Ishikawa (cell line): ENCODE data around the gene IQSEC3.

Experiments used
- CREB1 ChIP-seq: IDR thresholded peaks from 2 replicates; pipeline ENCODE4 v1.6.1; 2012; ENCODE audit warnings: low read depth
- EP300 ChIP-seq: IDR thresholded peaks from 2 replicates; pipeline ENCODE4 v1.6.1; 2012; ENCODE audit warnings: borderline replicate concordance
- RAD21 ChIP-seq: IDR thresholded peaks from 2 replicates; pipeline ENCODE4 v1.6.1; 2012; ENCODE audit warnings: low read depth
- TAF1 ChIP-seq: IDR thresholded peaks from 2 replicates; pipeline ENCODE4 v1.6.1; 2012; ENCODE audit warnings: low read depth, mild to moderate bottlenecking
- TCF12 ChIP-seq: IDR thresholded peaks from 2 replicates; pipeline ENCODE4 v1.6.1; 2012; ENCODE audit warnings: low read depth
- TEAD4 ChIP-seq: IDR thresholded peaks from 2 replicates; pipeline ENCODE4 v1.6.1; 2012
- YY1 ChIP-seq: IDR thresholded peaks from 2 replicates; pipeline ENCODE4 v1.6.1; 2012; ENCODE audit warnings: low read depth
- TF ChIP-seq, protein P1 (sequence below): IDR thresholded peaks from 2 replicates; pipeline ENCODE4 v1.6.1; 2012
- TF ChIP-seq, protein P2 (sequence below): IDR thresholded peaks from 2 replicates; pipeline ENCODE4 v1.6.1; 2012; ENCODE audit warnings: low read depth, mild to moderate bottlenecking

DNA sequence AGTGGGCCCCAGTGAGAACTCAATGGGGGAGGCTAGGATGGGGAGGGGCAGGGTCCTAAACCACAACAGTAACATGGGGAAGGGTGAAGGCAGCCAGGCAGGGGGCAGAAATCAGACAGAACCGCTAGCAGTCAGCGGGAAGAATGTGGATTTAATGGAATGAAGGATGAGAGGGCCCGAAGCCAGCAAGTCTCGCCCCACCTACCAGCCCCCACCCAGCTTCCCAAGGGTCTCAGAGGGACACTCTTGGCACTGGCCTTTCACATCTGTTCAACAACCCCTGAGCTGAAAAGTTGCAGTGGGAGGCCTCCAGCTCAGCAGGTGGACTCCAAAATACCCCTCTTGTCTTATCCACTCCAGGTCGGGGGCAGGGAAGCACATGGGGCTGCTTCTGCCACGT is 153.9 kb downstream of the IQSEC3 start:
- TF ChIP-seq, protein P1, sequence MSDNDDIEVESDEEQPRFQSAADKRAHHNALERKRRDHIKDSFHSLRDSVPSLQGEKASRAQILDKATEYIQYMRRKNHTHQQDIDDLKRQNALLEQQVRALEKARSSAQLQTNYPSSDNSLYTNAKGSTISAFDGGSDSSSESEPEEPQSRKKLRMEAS: no peak
- TF ChIP-seq TAF1 (no peak), TCF12 (no peak), EP300 (no peak), TEAD4 (no peak), RAD21 (no peak), YY1 (no peak), CREB1 (no peak)
- TF ChIP-seq, protein P2, sequence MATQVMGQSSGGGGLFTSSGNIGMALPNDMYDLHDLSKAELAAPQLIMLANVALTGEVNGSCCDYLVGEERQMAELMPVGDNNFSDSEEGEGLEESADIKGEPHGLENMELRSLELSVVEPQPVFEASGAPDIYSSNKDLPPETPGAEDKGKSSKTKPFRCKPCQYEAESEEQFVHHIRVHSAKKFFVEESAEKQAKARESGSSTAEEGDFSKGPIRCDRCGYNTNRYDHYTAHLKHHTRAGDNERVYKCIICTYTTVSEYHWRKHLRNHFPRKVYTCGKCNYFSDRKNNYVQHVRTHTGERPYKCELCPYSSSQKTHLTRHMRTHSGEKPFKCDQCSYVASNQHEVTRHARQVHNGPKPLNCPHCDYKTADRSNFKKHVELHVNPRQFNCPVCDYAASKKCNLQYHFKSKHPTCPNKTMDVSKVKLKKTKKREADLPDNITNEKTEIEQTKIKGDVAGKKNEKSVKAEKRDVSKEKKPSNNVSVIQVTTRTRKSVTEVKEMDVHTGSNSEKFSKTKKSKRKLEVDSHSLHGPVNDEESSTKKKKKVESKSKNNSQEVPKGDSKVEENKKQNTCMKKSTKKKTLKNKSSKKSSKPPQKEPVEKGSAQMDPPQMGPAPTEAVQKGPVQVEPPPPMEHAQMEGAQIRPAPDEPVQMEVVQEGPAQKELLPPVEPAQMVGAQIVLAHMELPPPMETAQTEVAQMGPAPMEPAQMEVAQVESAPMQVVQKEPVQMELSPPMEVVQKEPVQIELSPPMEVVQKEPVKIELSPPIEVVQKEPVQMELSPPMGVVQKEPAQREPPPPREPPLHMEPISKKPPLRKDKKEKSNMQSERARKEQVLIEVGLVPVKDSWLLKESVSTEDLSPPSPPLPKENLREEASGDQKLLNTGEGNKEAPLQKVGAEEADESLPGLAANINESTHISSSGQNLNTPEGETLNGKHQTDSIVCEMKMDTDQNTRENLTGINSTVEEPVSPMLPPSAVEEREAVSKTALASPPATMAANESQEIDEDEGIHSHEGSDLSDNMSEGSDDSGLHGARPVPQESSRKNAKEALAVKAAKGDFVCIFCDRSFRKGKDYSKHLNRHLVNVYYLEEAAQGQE: no peak
